GM06990 (cell line): ENCODE measurements around the gene SRM.

ENCODE experiments used
- DNase-seq: peaks from one replicate; pipeline ENCODE4 v3.0.0-alpha.2; 2011; ENCODE audit not compliant: insufficient read length; ENCODE audit errors: extremely low read depth
- H3K27me3 ChIP-seq: replicated peaks from 2 replicates; pipeline ENCODE4 v1.6.0; 2011; ENCODE audit warnings: low read length; ENCODE audit not compliant: control insufficient read depth, insufficient read depth
- H3K36me3 ChIP-seq: 2 replicates; pipeline ENCODE4 v1.5.1; 2011; ENCODE audit warnings: low read length; ENCODE audit not compliant: control insufficient read depth, insufficient read depth
- H3K4me3 ChIP-seq: replicated peaks from 2 replicates; pipeline ENCODE4 v1.5.1; 2011; ENCODE audit warnings: low read depth, mild to moderate bottlenecking, control low read depth, low read length
- TF ChIP-seq, protein P1 (sequence below): IDR thresholded peaks from 2 replicates; pipeline ENCODE4 v1.5.1; 2011; ENCODE audit warnings: low read length, control low read depth, mild to moderate bottlenecking, inconsistent platforms; ENCODE audit not compliant: insufficient read depth, poor library complexity, severe bottlenecking

SRM gene

DNA sequence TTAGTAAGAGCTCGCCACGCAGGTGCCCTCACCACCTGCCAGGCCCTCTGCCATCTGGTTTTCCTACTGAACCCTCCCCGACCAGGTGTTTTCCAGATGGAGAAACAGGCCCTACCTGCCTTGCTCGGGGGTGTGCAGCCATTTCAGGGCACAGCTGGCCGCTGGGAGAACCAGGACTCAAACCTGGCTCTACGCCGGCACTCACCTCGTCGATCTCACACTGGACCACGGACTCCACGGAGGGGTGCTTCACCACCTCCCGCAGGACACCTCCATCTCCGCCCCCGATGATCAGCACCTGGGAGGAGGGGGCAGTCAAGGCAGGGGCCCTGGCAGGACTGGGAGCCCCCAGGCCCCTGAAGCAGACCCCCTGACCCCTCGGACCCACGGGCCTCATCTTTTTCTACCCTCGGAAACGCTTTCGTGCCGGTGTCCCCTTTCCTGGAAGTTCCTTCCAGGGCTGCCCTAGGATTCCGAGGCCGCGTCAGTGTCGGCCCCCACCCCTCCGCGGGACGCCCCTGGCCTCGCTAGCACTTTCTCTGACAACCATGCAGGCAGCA is 1.1 kb downstream of the SRM start:
- H3K4me3 ChIP-seq = peak overlapping the region; percentile 96
- no peaks in the 10 kb centered on the region for H3K27me3 ChIP-seq
- peaks cover 19% of the 10 kb centered on the region for H3K36me3 ChIP-seq
- no peak for DNase-seq
- TF ChIP-seq, protein P1, sequence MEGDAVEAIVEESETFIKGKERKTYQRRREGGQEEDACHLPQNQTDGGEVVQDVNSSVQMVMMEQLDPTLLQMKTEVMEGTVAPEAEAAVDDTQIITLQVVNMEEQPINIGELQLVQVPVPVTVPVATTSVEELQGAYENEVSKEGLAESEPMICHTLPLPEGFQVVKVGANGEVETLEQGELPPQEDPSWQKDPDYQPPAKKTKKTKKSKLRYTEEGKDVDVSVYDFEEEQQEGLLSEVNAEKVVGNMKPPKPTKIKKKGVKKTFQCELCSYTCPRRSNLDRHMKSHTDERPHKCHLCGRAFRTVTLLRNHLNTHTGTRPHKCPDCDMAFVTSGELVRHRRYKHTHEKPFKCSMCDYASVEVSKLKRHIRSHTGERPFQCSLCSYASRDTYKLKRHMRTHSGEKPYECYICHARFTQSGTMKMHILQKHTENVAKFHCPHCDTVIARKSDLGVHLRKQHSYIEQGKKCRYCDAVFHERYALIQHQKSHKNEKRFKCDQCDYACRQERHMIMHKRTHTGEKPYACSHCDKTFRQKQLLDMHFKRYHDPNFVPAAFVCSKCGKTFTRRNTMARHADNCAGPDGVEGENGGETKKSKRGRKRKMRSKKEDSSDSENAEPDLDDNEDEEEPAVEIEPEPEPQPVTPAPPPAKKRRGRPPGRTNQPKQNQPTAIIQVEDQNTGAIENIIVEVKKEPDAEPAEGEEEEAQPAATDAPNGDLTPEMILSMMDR = no peak

DNA sequence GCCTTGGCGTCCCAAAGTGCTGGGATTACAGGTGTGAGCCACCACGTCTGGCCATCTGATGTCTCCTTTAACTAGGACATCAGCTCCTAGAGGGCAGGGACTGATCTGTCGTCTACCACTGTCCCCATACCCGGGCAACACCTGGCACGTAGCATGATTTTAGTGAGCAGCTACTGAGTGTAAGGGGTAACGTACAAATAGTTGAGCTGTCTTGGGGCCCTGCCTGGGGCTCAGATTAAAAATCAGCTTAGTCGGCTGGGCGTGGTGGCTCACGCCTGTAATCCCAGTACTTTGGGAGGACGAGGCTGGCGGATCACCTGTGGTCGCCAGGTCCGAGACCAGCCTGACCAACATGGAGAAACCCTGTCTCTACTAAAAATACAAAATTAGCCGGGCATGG is 1.8 kb downstream of the SRM start:
- TF ChIP-seq, protein P1 = no peak
- DNase-seq = no peak
- Histone ChIP-seq H3K4me3 (no peak overlapping the region), H3K27me3 (no peaks in the 10 kb centered on the region), H3K36me3 (peaks cover 19% of the 10 kb centered on the region)

DNA sequence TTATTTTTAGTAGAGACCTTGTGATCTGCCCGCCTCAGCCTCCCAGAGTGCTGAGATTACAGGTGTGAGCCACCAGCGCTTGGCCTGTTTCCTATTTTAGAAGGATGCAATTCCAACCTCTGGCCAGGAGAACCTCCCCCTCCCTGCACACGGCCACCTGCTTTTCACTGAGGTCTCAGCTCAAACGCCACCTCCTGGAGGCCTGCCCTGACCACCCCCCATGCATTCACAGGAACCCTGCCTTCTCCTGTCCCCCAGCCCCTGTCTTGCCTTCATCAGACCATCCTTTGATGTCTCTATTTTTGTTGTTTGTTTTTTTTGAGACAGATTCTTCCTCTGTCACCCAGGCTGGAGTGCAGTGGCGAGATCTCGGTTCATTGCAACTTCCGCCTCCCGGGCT is 2.3 kb downstream of the SRM start:
- TF ChIP-seq, protein P1 = no peak
- H3K36me3 ChIP-seq = peaks cover 19% of the 10 kb centered on the region

DNA sequence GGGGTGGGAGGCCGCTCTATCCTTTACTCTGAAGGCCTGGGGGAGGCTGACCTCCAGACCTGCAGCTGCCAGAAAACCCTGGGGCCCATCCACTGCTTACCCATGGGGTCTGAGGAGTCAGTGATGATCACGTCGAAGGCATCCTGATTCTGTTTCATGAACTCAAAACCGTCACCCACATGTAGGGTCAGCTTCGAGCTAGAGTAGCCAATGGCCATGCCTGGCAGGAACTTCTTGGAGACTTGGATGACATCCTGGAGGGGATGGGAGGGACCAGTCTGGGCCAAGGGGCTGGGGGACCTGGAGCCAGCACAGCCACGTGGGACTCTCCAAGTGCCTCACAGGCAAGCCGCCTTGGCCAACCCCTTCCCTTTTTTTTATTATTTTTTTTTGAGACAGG is 3.3 kb downstream of the SRM start:
- TF ChIP-seq, protein P1 = no peak
- DNase-seq = no peak
- H3K4me3 ChIP-seq = no peak overlapping the region
- H3K36me3 ChIP-seq = peaks cover 19% of the 10 kb centered on the region
- no peaks in the 10 kb centered on the region for H3K27me3 ChIP-seq

More for the DNA sequence above, 2.3 kb downstream of the SRM start:
- DNase-seq = no peak
- no peaks in the 10 kb centered on the region for H3K27me3 ChIP-seq
- no peak overlapping the region for H3K4me3 ChIP-seq

DNA sequence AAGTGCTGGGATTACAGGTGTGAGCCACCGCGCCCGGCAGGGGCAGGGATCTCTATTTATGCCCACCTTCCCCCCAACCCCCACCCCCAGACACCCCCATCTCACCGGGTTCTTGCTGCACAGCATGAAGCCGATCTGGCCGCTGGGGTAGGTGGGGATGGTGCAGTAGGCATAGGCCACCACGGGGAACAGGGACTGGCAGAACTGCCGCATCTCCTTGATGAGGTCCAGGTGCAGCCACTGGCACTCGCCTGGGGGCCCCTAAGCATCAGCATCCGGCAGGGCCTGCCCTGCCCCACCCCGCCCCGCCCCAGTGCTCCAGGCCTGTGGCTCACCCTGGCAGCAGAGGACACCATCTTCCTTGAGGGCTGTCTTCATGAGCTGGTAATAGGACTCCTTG is 4.1 kb downstream of the SRM start:
- no peak overlapping the region for H3K4me3 ChIP-seq
- peaks cover 19% of the 10 kb centered on the region for H3K36me3 ChIP-seq
- no peak for DNase-seq
- TF ChIP-seq, protein P1 = no peak
- H3K27me3 ChIP-seq = no peaks in the 10 kb centered on the region

DNA sequence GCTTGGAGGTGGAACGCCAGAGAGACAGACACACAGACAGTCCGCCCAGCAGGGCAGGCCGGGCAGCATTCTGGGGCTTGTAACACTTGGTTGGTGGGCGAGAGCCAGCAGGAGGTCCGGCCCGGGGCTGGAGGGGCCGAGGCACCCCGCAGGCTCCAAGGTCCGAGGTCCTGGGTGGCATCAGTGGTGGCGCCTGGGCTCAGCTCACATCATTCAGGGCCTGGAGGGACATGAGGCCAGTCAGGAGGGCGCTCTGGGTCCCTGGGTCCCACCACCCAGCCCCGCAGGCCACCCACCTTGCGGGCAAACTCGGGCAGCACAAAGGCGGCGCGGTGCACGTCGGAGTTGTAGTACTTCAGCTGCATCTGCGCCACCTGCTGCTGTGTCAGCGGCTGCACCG is 5.2 kb downstream of the SRM start:
- no peak for DNase-seq
- Histone ChIP-seq H3K4me3 (no peak overlapping the region), H3K36me3 (peaks cover 19% of the 10 kb centered on the region), H3K27me3 (no peaks in the 10 kb centered on the region)
- TF ChIP-seq, protein P1 = no peak
